SK-N-MC (cell line): ENCODE results near the gene SFXN5.

ENCODE experiments used
- DNase-seq: peaks from one replicate; pipeline ENCODE4 v3.0.0-alpha.2; 2011; ENCODE audit warnings: low read depth, low spot score
- H3K27ac ChIP-seq: fragments of 200-600 bp; sonication (generic); 2 replicates; pipeline ENCODE4 v1.5.1; 2016; ENCODE audit warnings: mixed run types
- H3K36me3 ChIP-seq: fragments of 200-600 bp; sonication (generic); 2 replicates; pipeline ENCODE4 v1.6.1; 2017; ENCODE audit warnings: antibody characterized with exemption, low read length, mixed read lengths; ENCODE audit not compliant: insufficient read depth
- H3K4me3 ChIP-seq: fragments of 200-600 bp; sonication (generic); 2 replicates; pipeline ENCODE4 v1.5.1; 2016
- H3K9ac ChIP-seq: fragments of 200-600 bp; sonication (generic); 2 replicates; pipeline ENCODE4 v1.8.0; 2017; ENCODE audit warnings: mixed run types, mixed read lengths; ENCODE audit not compliant: insufficient read length
- H3K9me3 ChIP-seq: fragments of 200-600 bp; sonication (generic); 2 replicates; pipeline ENCODE4 v1.6.1; 2017; ENCODE audit warnings: low read depth, mild to moderate bottlenecking, antibody characterized with exemption, low read length, moderate library complexity, mixed read lengths
- EZH2 ChIP-seq: fragments of 200-600 bp; sonication (generic); IDR thresholded peaks from one replicate; pipeline ENCODE4 v1.6.1; 2017; ENCODE audit warnings: antibody characterized with exemption
- FOXP2 ChIP-seq: optimal IDR thresholded peaks from 2 replicates; pipeline ENCODE3; 2011; ENCODE audit warnings: mild to moderate bottlenecking, moderate library complexity; ENCODE audit not compliant: insufficient read depth; ENCODE audit errors: extremely low read length, control extremely low read depth
- POLR2AphosphoS5 ChIP-seq: IDR thresholded peaks from 2 replicates; pipeline ENCODE4 v1.6.1; 2012; ENCODE audit warnings: mild to moderate bottlenecking, low read depth, low read length, borderline replicate concordance

SFXN5 gene

GRCh38 chr2:73111073-73112025 is 39.8 kb upstream of the SFXN5 start:
- H3K9ac ChIP-seq: peak overlapping the region; percentile 86
- TF ChIP-seq EZH2 (no peak), POLR2AphosphoS5 (no peak), FOXP2 (no peak)
- DNase-seq: no peak

GRCh38 chr2:73110168-73111072 is 38.9 kb upstream of the SFXN5 start:
- Histone ChIP-seq H3K27ac (no peak overlapping the region), H3K4me3 (peak overlapping the region; percentile 93; the same call in 1 of the 2 replicates), H3K9me3 (no peaks in the 10 kb centered on the region), H3K36me3 (no peaks in the 10 kb centered on the region), H3K9ac (no peak overlapping the region)
- no peak for TF ChIP-seq POLR2AphosphoS5
- no peak for TF ChIP-seq FOXP2
- no peak for TF ChIP-seq EZH2
- no peak for DNase-seq

More at GRCh38 chr2:73111073-73112025, 39.8 kb upstream of the SFXN5 start:
- Histone ChIP-seq H3K4me3 (peak overlapping the region; percentile 93), H3K36me3 (no peaks in the 10 kb centered on the region), H3K27ac (no peak overlapping the region), H3K9me3 (no peaks in the 10 kb centered on the region)

GRCh38 chr2:73109431-73110167 is 38.1 kb upstream of the SFXN5 start:
- Histone ChIP-seq H3K9ac (no peak overlapping the region), H3K27ac (no peak overlapping the region), H3K9me3 (no peaks in the 10 kb centered on the region), H3K4me3 (no peak overlapping the region), H3K36me3 (no peaks in the 10 kb centered on the region)
- no peak for DNase-seq
- no peak for TF ChIP-seq EZH2
- TF ChIP-seq POLR2AphosphoS5: no peak
- TF ChIP-seq FOXP2: no peak

GRCh38 chr2:73107211-73107926 is 35.9 kb upstream of the SFXN5 start:
- H3K27ac ChIP-seq: no peak overlapping the region
- TF ChIP-seq POLR2AphosphoS5: no peak
- no peak for TF ChIP-seq EZH2
- TF ChIP-seq FOXP2: no peak
- no peak for DNase-seq

GRCh38 chr2:73106791-73107190 is 35.3 kb upstream of the SFXN5 start:
- no peaks in the 10 kb centered on the region for H3K9me3 ChIP-seq
- H3K27ac ChIP-seq: no peak overlapping the region
- TF ChIP-seq EZH2: no peak
- TF ChIP-seq POLR2AphosphoS5: no peak
- TF ChIP-seq FOXP2: no peak
- no peak for DNase-seq
- no peak overlapping the region for H3K9ac ChIP-seq
- no peaks in the 10 kb centered on the region for H3K36me3 ChIP-seq
- no peak overlapping the region for H3K4me3 ChIP-seq

More at GRCh38 chr2:73107211-73107926, 35.9 kb upstream of the SFXN5 start:
- no peaks in the 10 kb centered on the region for H3K36me3 ChIP-seq
- H3K9me3 ChIP-seq: no peaks in the 10 kb centered on the region
- H3K9ac ChIP-seq: no peak overlapping the region
- no peak overlapping the region for H3K4me3 ChIP-seq

GRCh38 chr2:73105511-73105971 is 34.0 kb upstream of the SFXN5 start:
- no peak overlapping the region for H3K27ac ChIP-seq
- no peak for DNase-seq

GRCh38 chr2:73104933-73105332 is 33.4 kb upstream of the SFXN5 start:
- H3K36me3 ChIP-seq: no peaks in the 10 kb centered on the region
- no peak for DNase-seq
- H3K4me3 ChIP-seq: no peak overlapping the region
- TF ChIP-seq EZH2 (no peak), FOXP2 (no peak), POLR2AphosphoS5 (no peak)
- no peak overlapping the region for H3K27ac ChIP-seq
- no peak overlapping the region for H3K9ac ChIP-seq
- no peaks in the 10 kb centered on the region for H3K9me3 ChIP-seq

More at GRCh38 chr2:73105511-73105971, 34.0 kb upstream of the SFXN5 start:
- no peaks in the 10 kb centered on the region for H3K36me3 ChIP-seq
- no peak overlapping the region for H3K4me3 ChIP-seq
- H3K9ac ChIP-seq: no peak overlapping the region
- TF ChIP-seq FOXP2 (no peak), POLR2AphosphoS5 (no peak)
- H3K9me3 ChIP-seq: no peaks in the 10 kb centered on the region

- H3K4me3 ChIP-seq: no peak overlapping the region
- no peak overlapping the region for H3K27ac ChIP-seq
- no peak overlapping the region for H3K9ac ChIP-seq
- H3K9me3 ChIP-seq: no peaks in the 10 kb centered on the region
- TF ChIP-seq POLR2AphosphoS5 (no peak), EZH2 (no peak), FOXP2 (no peak)
- H3K36me3 ChIP-seq: no peaks in the 10 kb centered on the region
- DNase-seq: no peak
Measured at GRCh38 chr2:73103018-73103542, 31.6 kb upstream of the SFXN5 start.
